PFSK-1 (cell line): Measurements from ENCODE around the gene FOXN1.

Experiments used
- FOXP2 ChIP-seq: optimal IDR thresholded peaks from 2 replicates; pipeline ENCODE3; 2011; ENCODE audit warnings: borderline replicate concordance, control low read depth, inconsistent platforms; ENCODE audit not compliant: insufficient read depth; ENCODE audit errors: extremely low read length, extremely low read depth
- POLR2AphosphoS5 ChIP-seq: IDR thresholded peaks from 2 replicates; pipeline ENCODE4 v1.6.1; 2012; ENCODE audit warnings: low read depth, mild to moderate bottlenecking, control low read depth, low read length, moderate library complexity
- REST ChIP-seq, 2 experiments: IDR thresholded peaks; 2 replicates each; pipeline versions ENCODE4 v1.6.1 to v1.8.0; 2011 to 2012; ENCODE audit warnings: low read depth in 2 of 2, low read length in 2 of 2, control low read depth in 1 of 2, inconsistent platforms in 1 of 2, mild to moderate bottlenecking in 1 of 2, moderate library complexity in 1 of 2; ENCODE audit not compliant: insufficient read depth in 1 of 2
- SIN3A ChIP-seq: IDR thresholded peaks from 2 replicates; pipeline ENCODE4 v1.6.1; 2012; ENCODE audit warnings: mild to moderate bottlenecking, low read length, moderate library complexity, borderline replicate concordance; ENCODE audit not compliant: insufficient read depth
- TAF1 ChIP-seq: IDR thresholded peaks from 2 replicates; pipeline ENCODE4 v1.6.1; 2012; ENCODE audit warnings: low read length, control low read depth, borderline replicate concordance; ENCODE audit not compliant: insufficient read depth

FOXN1 gene

GRCh38 chr17:28523186-28523585, 17.0 kb downstream of the FOXN1 start:
- no peak for TF ChIP-seq TAF1
- TF ChIP-seq FOXP2, result no peak
- no peak for TF ChIP-seq REST (IDR thresholded peaks at IDR 0.05; ENCODE audit: insufficient read depth in 1 of 2, low read depth in 2 of 2, low read length in 2 of 2)
- TF ChIP-seq SIN3A, result no peak
- no peak for TF ChIP-seq POLR2AphosphoS5

- TF ChIP-seq REST (IDR thresholded peaks at IDR 0.05; ENCODE audit: insufficient read depth in 1 of 2, low read depth in 2 of 2, low read length in 2 of 2), result no peak
Measured at GRCh38 chr17:28523876-28524275, 17.7 kb downstream of the FOXN1 start.

- no peak for TF ChIP-seq SIN3A
Measured at GRCh38 chr17:28524476-28525424, 18.6 kb downstream of the FOXN1 start.

- no peak for TF ChIP-seq SIN3A
- no peak for TF ChIP-seq POLR2AphosphoS5
- TF ChIP-seq FOXP2, result no peak
- no peak for TF ChIP-seq TAF1
- no peak for TF ChIP-seq REST (IDR thresholded peaks at IDR 0.05; ENCODE audit: insufficient read depth in 1 of 2, low read depth in 2 of 2, low read length in 2 of 2)
Measured at GRCh38 chr17:28526381-28526780, 20.2 kb downstream of the FOXN1 start.

GRCh38 chr17:28527181-28527681, 21.1 kb downstream of the FOXN1 start:
- no peak for TF ChIP-seq REST (IDR thresholded peaks at IDR 0.05; ENCODE audit: insufficient read depth in 1 of 2, low read depth in 2 of 2, low read length in 2 of 2)
- no peak for TF ChIP-seq TAF1
- no peak for TF ChIP-seq POLR2AphosphoS5
- TF ChIP-seq SIN3A, result no peak
- TF ChIP-seq FOXP2, result no peak
